Activated T-cell treated with anti-CD3 and anti-CD28 coated beads for 4 hours (primary cell): ENCODE data around the gene OR2S2.
"Not testable (repeated sequence)": the region's sequence is repeated elsewhere in the genome, so short reads cannot be mapped to it uniquely, and the experiment has no call there.

Source experiments
- DNase-seq: peaks from one replicate; pipeline ENCODE4 v3.0.0-alpha.2; 2020

OR2S2 gene

DNA sequence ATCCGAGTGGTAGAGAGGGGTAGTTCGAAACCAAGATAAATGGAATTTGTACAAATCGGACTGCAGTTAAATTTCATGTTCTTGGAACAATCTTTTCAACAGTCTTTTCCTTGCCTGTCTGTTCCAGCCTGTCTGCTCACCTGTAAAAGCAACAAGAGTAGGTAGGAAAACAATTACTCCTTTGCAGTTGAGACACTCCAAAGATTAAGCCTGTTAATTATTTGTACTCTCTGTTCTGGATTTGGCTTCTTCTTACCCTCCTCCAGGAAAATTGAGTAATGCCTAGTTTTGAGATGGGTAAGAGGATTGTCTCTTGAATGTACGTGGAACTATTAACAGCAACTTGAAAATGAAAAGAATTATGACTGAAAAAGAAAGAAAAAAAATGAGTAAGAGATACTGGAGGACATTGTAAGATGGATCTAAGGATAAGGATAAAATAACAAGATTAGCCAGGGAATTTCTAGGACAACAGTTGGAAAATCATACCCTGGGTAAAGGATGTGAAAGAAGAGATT is 24.3 kb downstream of the OR2S2 start:
- DNase-seq: no peak

GRCh38 chr9:35932735-35933134 is 25.2 kb downstream of the OR2S2 start:
- DNase-seq: no peak

DNA sequence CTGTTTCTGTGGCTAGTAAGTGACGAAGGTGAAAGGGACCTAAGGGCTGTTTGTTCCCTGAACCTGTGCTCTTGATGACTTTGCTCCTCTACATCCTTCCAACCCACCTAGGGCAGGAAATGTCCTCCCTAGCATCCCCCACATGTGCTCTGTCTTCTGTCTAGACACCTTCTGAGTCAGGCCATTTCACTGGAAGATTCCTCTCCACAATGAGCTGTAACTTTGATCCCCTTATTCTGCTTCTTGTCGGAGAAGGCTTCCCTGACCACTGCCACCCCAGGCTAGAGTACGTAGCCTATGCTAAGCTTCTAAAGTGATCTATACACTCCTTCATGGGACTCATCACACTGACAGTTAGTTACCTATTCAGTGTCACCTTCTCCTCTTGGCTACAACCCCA is 27.0 kb downstream of the OR2S2 start:
- DNase-seq: no peak

- DNase-seq: no peak
Observed at GRCh38 chr9:35930521-35930920, 27.4 kb downstream of the OR2S2 start.

DNA sequence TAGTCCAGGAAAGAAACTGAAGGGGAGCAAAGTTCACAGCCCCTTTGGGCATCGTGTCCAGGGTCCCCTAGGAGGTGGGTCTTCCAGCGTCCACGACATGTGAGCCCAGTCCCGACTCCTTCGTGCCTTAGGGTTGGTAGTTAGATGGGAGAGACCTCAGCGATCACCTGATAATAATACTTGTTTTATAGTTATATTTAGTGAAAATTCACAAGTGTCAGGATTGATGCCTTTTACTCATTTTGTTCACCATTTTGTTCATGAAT is 28.6 kb downstream of the OR2S2 start:
- no peak for DNase-seq

- DNase-seq: no peak
Observed at GRCh38 chr9:35928591-35929452, 29.1 kb downstream of the OR2S2 start.

- DNase-seq: no peak
Observed at GRCh38 chr9:35923927-35924763, 33.8 kb downstream of the OR2S2 start.

DNA sequence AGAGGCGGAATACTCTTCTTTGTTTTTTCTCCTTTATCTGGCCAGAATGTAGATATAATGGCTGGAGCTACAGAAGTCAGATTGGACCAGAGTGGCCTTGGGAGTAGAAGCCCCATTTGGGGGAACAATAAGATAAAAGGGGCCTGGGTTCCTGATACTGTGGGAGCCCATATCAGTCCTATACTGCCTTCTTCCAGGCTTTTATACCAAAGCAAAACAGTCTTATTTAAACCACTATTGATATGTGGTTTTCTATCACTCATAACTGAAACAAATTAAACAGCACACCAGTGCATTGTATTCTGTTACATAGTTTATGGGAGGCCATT is 34.4 kb downstream of the OR2S2 start:
- no peak for DNase-seq

- DNase-seq: no peak
Observed at GRCh38 chr9:35920051-35920620, 37.8 kb downstream of the OR2S2 start.

DNA sequence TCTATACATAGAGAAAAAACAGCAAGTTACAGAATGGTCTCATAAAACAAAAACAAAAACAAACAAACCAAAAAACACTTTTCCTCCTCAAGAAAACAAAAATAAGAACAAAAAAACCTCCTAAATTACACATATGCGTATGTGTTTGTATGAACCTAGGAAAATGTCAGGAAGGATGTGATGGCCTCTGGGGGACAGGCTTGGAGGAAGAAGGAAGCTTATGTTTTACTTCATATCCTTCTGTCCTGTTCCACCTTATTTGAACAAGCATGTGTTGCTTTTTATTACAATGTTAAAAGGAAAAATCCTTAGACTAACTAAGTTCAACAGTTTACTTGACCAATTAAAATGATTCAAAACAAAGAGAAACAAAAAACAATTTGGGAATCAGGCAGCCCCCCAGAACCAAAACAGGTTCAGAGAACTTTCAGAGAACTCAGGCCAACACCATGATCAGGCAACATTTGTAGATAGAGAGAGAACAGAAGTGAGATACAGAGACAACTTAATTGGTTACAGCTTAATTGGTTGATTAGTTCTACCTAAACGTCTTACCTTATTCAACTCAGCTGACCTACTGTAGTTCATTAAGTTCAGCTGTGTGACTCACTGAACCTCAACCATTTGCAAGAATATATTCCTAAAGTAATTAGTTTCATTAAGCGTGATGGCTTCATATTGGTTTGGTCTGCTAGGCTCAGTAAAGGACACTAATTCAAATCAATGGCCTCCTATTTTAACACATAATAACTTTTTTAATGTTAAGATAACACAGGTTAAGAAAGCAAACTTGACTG is 38.5 kb downstream of the OR2S2 start:
- no peak for DNase-seq

DNA sequence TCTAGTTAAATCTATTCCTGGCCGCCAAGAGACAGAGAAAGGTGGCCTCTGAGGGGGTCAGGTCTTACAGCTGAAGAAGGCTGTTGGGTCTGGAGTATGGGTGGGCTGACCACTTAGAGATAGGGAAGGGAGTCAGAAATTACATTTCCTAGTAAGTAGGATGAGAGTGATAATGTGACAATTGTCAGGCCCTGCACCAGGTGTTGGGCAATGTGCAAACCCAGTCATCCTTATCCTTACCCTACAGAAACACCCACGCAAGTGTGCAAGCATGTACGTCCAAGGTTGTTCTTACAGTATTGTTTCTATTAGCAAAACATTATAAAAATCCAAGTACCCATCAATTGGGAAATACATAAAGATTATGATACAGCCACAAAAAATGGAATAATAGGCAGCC is 39.2 kb downstream of the OR2S2 start:
- no peak for DNase-seq

DNA sequence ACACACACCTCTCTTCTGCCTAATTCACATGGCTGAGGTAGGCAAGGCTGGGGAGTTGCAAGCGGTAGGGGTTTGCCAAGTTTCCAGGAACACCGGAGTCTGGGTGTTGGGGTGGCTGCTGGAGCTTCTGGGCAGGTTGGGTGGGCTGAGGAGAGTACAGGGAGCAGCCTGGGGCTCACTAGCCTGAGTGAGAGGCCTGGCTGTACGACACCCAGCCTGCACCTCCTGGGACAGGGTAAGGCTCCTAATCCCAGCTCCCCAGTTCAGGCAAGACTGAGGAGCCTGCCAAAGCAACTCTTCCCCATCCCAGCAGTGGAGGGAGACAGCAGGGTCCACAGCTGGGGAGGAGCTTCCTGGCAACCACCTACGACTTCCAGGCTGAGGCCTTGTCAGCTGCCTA is 40.7 kb downstream of the OR2S2 start:
- no peak for DNase-seq

DNA sequence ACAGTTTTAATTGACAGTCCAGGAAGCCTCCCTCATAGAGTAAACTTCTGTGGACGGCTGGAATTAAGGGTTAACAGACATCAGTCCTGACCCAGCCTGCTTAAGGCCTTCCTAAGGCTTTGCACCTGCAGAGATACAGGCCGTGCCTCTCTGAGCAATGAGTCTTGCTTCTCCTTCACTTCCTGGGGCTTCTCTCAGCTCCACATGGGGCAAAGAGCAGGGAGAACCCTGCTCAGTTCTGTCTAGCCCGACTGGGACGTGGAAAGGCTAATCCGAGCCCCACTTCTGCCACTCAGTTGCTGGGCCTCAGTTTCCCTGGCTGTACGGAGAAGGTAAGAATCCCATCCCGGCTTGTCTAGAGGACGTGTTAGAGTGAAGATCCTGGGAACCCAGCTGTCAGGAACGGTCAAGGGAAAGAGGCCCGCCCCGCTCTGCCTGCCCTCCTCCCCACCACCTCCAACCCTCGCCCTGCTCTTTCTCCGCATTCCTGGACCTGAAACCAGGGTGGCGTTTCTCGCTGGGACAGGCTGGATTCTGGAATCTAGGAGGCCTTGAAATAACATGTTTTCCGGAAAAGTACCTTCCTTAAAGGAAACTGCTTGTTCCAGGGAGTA is 42.2 kb downstream of the OR2S2 start:
- DNase-seq: no peak

DNA sequence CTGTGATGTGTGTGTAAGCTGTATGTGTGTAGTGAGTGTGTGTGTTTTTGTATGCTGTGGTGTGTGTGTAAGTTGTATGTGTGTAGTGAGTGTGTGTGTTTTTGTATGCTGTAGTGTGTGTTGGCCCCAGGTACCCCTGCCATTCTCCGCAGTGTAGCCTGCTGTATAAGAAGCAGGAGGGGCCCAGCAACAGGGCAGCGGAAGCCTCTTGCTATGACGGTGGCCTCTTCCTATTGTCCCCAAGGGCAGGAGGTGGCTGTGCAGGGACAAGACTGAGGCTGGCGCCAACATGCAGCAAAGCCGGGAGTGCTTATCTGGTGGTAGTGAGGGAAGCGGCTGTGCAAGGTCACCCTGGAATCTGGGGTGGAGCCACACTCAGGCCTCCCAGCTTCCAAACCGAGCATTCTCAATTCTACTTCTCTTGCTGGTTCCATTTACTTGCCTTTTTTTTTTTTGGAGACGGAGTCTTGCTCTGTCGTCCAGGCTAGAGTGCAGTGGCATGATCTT is 43.6 kb downstream of the OR2S2 start:
- DNase-seq: no peak

DNA sequence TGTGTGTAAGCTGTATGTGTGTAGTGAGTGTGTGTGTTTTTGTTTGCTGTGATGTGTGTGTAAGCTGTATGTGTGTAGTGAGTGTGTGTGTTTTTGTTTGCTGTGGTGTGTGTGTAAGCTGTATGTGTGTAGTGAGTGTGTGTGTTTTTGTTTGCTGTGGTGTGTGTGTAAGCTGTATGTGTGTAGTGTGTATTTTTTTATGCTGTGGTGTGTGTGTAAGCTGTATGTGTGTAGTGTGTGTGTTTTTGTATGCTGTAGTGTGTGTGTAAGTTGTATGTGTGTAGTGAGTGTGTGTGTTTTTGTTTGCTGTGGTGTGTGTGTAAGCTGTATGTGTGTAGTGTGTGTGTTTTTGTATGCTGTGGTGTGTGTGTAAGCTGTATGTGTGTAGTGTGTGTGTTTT is 44.5 kb downstream of the OR2S2 start:
- not testable (repeated sequence) for DNase-seq

GRCh38 chr9:35912791-35913400 is 45.1 kb downstream of the OR2S2 start:
- DNase-seq: no peak

DNA sequence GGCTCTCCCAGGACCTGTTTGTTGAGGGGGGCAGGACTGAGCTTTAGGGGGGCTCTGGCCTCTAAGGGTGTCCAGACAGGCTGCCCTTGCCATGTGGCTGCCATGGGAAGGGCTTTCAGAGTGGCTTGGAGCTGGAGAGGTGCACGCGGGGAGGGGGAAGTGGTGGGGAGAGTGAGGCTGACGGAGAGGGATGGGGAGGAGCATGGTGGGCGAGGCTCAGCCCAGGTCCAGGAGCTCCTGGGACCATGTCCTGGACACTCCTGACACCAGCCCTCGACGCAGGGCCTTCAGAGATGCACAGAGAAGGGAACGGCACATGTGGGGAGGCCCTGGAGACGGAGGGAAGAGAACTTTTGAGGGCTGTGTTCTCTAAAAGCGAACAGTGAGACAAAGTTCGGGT is 46.3 kb downstream of the OR2S2 start:
- DNase-seq: no peak

- DNase-seq: peak; percentile 26
Observed at GRCh38 chr9:35910613-35911359, 47.2 kb downstream of the OR2S2 start.

GRCh38 chr9:35909687-35910612 is 48.0 kb downstream of the OR2S2 start:
- no peak for DNase-seq

- DNase-seq: no peak
Observed at GRCh38 chr9:35909274-35909673, 48.7 kb downstream of the OR2S2 start, which contains the start of gene SPAAR. SPAAR (plus strand) TSS chr9:35909490; CDS start chr9:35910464, 974 bp downstream.
